ENCODE data around the gene CSNK1G3.

The CSNK1G3 gene

DNA sequence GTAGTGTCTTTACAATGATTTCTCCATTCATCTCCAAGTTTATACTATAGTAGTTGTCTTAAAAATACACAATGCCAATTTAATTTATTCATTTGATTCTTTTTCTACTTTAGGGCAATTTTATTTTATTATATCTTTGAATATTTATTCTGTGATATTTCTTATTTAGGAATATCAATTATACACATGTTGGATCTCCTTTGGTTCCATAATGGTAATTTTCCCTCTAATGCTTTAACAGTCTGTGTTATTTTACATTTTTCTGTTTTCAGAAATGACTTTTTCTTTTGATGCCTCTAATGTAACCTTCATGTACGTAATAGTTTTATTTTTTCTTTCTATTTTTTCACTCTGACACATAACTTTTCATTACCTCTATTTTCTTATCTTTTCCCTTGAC lies 153.0 kb downstream of the CSNK1G3 start:
- no peak overlapping the region for H3K27ac ChIP-seq (ENCODE audit: low read length)
- H3K9ac ChIP-seq (ENCODE audit: low read length) = no peak overlapping the region
- H3K36me3 ChIP-seq (ENCODE audit: control insufficient read depth, low read depth, low read length) = no peaks in the 10 kb centered on the region
- no peaks in the 10 kb centered on the region for H3K27me3 ChIP-seq (ENCODE audit: control insufficient read depth, insufficient read depth, low read length)
- no peak overlapping the region for H3K4me3 ChIP-seq (ENCODE audit: low read length)
- H3K4me1 ChIP-seq (ENCODE audit: control insufficient read depth, low read depth, low read length) = no peaks in the 10 kb centered on the region
- H3K9me3 ChIP-seq (ENCODE audit: control insufficient read depth, low read depth, low read length) = no peaks in the 10 kb centered on the region

DNA sequence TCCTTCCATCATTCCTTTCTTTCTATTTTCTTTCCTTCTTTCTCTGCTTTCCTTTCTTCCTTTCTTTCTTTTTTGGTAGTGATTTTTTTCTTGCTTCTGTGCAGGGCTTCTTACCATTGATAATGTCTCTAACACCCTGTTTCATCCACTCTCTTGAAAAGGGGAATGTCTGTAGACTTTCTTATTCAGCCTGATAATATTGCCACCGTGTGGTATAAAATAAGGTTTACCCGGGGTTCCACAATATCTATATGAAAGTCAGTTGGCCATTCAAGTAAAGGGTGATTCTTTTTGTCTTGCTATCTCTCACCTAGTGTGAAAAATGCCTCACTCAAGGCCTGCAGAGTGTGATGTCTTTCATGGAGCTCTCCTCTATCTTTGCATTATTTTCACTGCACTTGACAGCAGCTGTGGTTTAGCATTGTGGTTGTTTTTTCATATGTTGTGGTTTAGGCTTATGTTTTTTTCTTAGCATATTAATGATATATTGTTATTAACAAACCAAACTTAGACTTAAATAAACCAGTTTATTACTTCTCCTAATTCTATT lies 153.9 kb downstream of the CSNK1G3 start:
- Histone ChIP-seq H3K9ac (ENCODE audit: low read length) (no peak overlapping the region), H3K36me3 (ENCODE audit: control insufficient read depth, low read depth, low read length) (no peaks in the 10 kb centered on the region), H3K4me3 (ENCODE audit: low read length) (no peak overlapping the region), H3K27me3 (ENCODE audit: control insufficient read depth, insufficient read depth, low read length) (no peaks in the 10 kb centered on the region), H3K27ac (ENCODE audit: low read length) (no peak overlapping the region), H3K4me1 (ENCODE audit: control insufficient read depth, low read depth, low read length) (no peaks in the 10 kb centered on the region), H3K9me3 (ENCODE audit: control insufficient read depth, low read depth, low read length) (no peaks in the 10 kb centered on the region)
